ENCODE results near the gene LHFPL6. TPM values are rescaled to one million over a fixed set of nuclear protein-coding genes. Genes with fewer than 3 reads are reported as not detected.

The LHFPL6 gene
- polyA plus RNA-seq, 3 donors: 10.1 to 142 (median 110) TPM

GRCh38 chr13:39498471-39499114 lies 104.4 kb downstream of the LHFPL6 start:
- 78 to 89% (median 87%) methylated on average over 9 of the region's 9 CpGs for WGBS, 3 donors
- H3K27ac ChIP-seq (ENCODE audit: low read depth, low read length): no peak overlapping the region

DNA sequence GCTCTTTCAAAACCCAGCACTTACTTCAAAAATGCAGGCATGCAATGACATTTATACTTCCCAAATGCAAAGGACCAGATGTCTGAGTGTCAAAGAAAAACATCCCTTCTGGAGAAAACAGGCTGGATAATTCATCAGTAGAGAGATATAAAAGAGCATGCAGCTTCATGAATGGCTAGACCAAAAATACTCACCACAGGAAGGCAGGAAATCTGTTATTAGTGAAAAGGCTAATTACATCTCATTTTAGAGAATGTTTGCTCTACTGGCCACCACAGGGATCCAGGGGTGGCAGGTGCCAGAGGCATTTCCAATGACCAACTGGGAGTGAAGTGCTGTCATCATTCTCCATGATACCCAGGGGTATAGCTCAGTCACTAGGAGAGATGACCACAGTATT lies 106.5 kb downstream of the LHFPL6 start:
- H3K27ac ChIP-seq (ENCODE audit: low read depth, low read length): no peak overlapping the region

DNA sequence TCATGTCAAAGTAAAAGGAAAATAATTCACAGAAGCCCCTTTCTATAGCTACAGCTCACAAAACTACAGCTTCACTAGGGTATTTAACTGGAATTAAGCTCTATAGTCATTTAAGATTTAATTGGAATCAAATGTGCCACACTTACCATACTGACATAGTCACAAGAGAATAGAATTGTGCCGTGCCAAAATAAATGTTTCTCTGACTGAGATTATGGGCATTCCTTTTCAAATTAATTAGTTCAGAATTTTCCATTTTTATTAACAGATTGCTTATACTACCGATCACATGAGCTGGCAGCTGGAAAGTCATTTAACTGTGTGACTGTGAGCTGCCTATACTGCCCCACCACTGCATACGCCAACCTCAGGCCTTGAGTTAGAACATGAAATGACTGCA lies 108.4 kb downstream of the LHFPL6 start:
- no peak overlapping the region for H3K27ac ChIP-seq (ENCODE audit: low read depth, low read length)
- WGBS, 3 donors: 71 to 80% (median 78%) methylated on average over 3 of the region's 3 CpGs

DNA sequence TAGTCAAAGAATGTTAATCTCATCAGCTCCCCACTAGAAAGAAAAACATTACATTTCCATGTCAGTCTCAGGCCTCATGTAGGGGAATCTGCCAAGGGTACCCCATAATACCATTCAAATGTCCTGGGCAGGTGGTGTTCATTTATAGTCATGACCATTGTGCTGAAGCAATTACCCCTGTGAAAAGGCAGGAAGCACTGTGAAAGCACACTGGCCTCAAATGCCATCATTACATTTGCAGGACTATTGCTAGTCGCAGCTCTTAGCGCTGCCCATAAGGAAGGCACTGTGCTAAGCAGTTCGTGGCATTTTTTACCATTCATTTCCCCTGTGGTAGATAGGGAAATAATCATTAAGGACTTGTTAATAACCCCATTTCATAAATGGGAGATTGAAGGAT lies 109.0 kb downstream of the LHFPL6 start:
- no peak overlapping the region for H3K27ac ChIP-seq (ENCODE audit: low read depth, low read length)
- WGBS, 3 donors: 45 to 64% (median 58%) methylated on average over 3 of the region's 3 CpGs

DNA sequence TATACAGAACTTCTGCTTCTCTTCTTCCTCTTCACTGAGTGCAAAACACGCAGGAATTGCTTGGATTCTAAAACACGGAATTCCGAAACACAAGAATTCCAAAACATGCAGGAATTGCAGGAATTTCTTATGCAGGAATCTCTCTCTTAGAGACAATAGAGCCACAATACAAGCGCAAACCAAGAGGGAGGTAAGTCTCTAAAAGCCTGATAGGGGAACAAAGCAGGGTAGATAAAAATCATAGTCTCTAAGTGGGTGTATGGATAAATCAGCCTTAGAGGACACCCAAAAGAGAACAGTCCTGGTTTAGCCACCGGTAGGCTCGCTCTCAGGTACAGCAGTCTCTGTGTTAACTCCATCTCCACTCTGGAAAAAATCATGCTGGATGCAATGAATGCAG lies 112.9 kb downstream of the LHFPL6 start:
- H3K27ac ChIP-seq (ENCODE audit: low read depth, low read length): no peak overlapping the region
- WGBS, 3 donors: 48 to 73% (median 72%) methylated on average over 6 of the region's 6 CpGs

DNA sequence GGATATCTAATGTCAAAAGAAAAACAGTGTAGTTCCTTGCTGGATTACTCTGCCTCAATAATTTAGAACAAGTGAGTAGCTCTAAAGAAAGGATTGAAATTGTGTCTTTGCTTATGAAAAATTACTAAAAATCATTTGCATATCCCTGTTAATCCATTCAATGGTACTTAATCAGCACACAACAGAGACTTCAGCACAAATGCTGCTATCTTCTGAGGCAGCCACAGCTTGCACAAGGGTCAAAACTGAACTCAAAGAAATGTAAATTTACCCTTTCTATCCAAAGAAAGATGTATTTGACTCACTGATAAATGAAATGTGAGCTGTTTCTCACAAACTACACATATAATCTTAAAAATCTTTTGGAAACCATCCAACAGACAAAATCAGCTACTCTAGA lies 116.2 kb downstream of the LHFPL6 start:
- no peak overlapping the region for H3K27ac ChIP-seq (ENCODE audit: low read depth, low read length)

DNA sequence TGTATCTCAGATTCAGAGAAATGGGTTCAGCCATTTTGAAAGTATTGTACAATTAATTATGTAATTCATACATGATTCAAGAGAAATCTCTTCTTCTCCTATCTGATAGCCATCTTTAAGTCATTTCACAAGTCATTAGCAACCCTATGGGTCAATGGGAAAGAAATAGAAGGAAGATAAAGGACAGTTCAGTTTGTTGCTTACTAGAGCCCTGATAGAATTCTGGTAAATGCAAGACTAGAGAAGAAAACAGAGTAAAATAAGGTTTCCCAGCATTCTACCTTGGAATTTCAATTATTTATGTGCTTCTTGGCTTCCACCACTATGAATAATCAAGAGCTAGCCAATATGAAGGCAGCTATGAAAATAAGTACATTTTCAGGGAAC lies 117.7 kb downstream of the LHFPL6 start:
- no peak overlapping the region for H3K27ac ChIP-seq (ENCODE audit: low read depth, low read length)

- H3K27ac ChIP-seq (ENCODE audit: low read depth, low read length): no peak overlapping the region
- 85 to 92% (median 90%) methylated on average over 4 of the region's 4 CpGs for WGBS, 3 donors
Measured at GRCh38 chr13:39484506-39485313, 118.3 kb downstream of the LHFPL6 start.

DNA sequence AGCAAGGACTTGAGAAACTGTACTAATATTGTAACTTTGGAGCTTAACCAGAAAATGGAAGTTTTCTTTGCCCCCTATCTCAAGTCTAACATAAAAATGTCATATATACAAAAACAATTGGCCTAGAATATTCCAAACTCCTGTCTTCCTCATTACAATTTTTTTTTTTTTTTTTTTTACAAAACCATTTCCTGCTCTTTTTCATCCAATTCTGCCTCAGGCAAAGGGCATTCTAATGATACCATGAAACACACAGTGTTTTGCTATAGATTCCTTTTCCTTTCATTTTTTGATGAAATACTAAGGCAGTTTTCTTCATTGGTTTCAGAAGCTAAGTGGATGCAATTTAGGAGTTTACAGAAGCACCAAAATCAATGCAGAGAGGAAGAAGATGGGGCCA lies 119.7 kb downstream of the LHFPL6 start:
- no peak overlapping the region for H3K27ac ChIP-seq (ENCODE audit: low read depth, low read length)

DNA sequence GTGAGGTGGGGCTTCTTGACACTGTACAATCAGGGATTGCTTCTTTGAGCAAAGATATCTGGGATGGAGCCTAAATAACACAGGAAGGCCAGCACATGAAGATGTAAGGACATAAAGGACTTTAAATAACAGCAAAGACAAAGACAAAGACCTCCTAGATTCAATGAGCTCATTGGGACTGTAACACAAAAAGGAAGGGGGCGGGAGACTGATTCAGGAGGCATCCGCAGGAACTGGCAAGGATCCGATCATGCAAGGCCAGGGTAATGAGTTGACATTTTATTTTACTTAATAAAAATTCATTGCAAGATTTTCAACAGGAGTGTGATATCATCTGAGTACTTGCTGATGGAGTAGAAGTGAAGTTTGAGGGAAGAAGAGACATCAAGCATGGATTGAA lies 121.5 kb downstream of the LHFPL6 start:
- 73 to 81% (median 74%) methylated on average over 3 of the region's 3 CpGs for WGBS, 3 donors
- H3K27ac ChIP-seq (ENCODE audit: low read depth, low read length): no peak overlapping the region

GRCh38 chr13:39474600-39474999 lies 128.4 kb downstream of the LHFPL6 start:
- H3K27ac ChIP-seq (ENCODE audit: low read depth, low read length): no peak overlapping the region
- 84 to 91% (median 91%) methylated on average over 2 of the region's 2 CpGs for WGBS, 3 donors

- WGBS, 3 donors: 93 to 95% (median 93%) methylated on average over 3 of the region's 3 CpGs
Measured at GRCh38 chr13:39469676-39470075, 133.3 kb downstream of the LHFPL6 start.

DNA sequence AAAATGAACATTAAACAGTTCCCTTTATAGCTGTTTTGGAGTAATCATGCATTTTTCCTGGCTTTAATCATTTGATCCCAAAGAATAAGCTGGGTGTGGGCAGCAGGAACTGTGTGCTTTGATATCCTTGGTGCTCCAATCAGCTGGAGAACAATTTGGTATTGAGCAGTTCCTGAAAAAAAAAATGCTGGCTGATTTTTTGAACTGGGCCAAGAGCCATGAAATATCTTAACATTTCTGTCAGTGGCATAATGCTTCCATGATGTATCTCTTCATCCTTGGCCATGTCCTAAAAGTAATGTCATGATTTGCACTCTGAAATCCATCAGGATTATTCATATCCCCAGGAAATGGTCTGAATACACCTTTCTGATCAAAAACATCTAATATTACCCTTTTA lies 134.7 kb downstream of the LHFPL6 start:
- no peak overlapping the region for H3K27ac ChIP-seq (ENCODE audit: low read depth, low read length)

More at GRCh38 chr13:39469676-39470075, 133.3 kb downstream of the LHFPL6 start:
- H3K27ac ChIP-seq (ENCODE audit: low read depth, low read length): no peak overlapping the region

GRCh38 chr13:39463611-39464010 lies 139.4 kb downstream of the LHFPL6 start:
- 90 to 97% (median 94%) methylated on average over 1 of the region's 1 CpG for WGBS, 3 donors
- no peak overlapping the region for H3K27ac ChIP-seq (ENCODE audit: low read depth, low read length)

- 94 to 96% (median 95%) methylated on average over 4 of the region's 4 CpGs for WGBS, 3 donors
Measured at GRCh38 chr13:39462906-39463305, 140.1 kb downstream of the LHFPL6 start.

GRCh38 chr13:39462428-39462827 lies 140.6 kb downstream of the LHFPL6 start:
- 63 to 96% (median 91%) methylated on average over 2 of the region's 2 CpGs for WGBS, 3 donors
- H3K27ac ChIP-seq (ENCODE audit: low read depth, low read length): no peak overlapping the region

More at GRCh38 chr13:39462906-39463305, 140.1 kb downstream of the LHFPL6 start:
- no peak overlapping the region for H3K27ac ChIP-seq (ENCODE audit: low read depth, low read length)

- H3K27ac ChIP-seq (ENCODE audit: low read depth, low read length): no peak overlapping the region
- WGBS, 3 donors: 91 to 97% (median 96%) methylated on average over 1 of the region's 1 CpG
Measured at GRCh38 chr13:39461685-39462266, 141.2 kb downstream of the LHFPL6 start.

DNA sequence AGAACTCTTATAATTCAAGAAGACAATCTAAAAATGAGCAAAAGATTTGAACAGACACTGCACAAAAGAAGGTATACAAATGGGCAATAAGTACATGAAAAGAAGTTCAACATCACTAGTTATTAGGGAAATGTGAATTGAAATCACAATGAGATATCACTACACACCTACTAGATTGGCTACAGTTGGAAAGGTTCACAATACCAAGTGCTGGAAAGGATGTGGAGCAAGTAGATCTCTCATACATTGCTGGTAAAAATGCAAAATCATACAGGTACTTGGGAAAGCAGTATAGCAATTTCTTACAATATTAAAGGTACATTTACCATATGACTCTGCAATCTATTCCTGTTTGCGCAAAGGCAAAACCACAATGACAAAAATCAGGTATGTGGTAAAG lies 145.7 kb downstream of the LHFPL6 start:
- H3K27ac ChIP-seq (ENCODE audit: low read depth, low read length): no peak overlapping the region
- 81 to 97% (median 94%) methylated on average over 1 of the region's 1 CpG for WGBS, 3 donors

- no peak overlapping the region for H3K27ac ChIP-seq (ENCODE audit: low read depth, low read length)
- 51 to 56% (median 54%) methylated on average over 4 of the region's 4 CpGs for WGBS, 3 donors
Measured at GRCh38 chr13:39455521-39456175, 147.3 kb downstream of the LHFPL6 start.
